ENCODE results near the gene GRK5.

Gene GRK5

GRCh38 chr10:119326167-119326566 lies 118.8 kb downstream of the GRK5 start:
- peaks cover 4% of the 10 kb centered on the region; the same call in 1 of the 2 replicates for H3K36me3 ChIP-seq (ENCODE audit: insufficient read depth, low read length)
- no peak overlapping the region for H3K9ac ChIP-seq (ENCODE audit: low read depth, low read length, poor library complexity, severe bottlenecking)
- TF ChIP-seq EZH2phosphoT487 (IDR thresholded peaks at IDR 0.05; ENCODE audit: borderline replicate concordance): no peak
- TF ChIP-seq, protein P1, sequence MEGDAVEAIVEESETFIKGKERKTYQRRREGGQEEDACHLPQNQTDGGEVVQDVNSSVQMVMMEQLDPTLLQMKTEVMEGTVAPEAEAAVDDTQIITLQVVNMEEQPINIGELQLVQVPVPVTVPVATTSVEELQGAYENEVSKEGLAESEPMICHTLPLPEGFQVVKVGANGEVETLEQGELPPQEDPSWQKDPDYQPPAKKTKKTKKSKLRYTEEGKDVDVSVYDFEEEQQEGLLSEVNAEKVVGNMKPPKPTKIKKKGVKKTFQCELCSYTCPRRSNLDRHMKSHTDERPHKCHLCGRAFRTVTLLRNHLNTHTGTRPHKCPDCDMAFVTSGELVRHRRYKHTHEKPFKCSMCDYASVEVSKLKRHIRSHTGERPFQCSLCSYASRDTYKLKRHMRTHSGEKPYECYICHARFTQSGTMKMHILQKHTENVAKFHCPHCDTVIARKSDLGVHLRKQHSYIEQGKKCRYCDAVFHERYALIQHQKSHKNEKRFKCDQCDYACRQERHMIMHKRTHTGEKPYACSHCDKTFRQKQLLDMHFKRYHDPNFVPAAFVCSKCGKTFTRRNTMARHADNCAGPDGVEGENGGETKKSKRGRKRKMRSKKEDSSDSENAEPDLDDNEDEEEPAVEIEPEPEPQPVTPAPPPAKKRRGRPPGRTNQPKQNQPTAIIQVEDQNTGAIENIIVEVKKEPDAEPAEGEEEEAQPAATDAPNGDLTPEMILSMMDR (conservative IDR thresholded peaks at IDR 0.05; ENCODE audit: low read length): no peak
- peaks cover 3% of the 10 kb centered on the region for H4K20me1 ChIP-seq (ENCODE audit: insufficient read depth, low read length, poor library complexity, severe bottlenecking)
- no peaks in the 10 kb centered on the region for H3K9me3 ChIP-seq (ENCODE audit: insufficient read depth, low read depth, low read length)
- no peaks in the 10 kb centered on the region for H3F3A ChIP-seq (ENCODE audit: low read depth)
- H3K4me2 ChIP-seq (ENCODE audit: low read depth, low read length, poor library complexity, severe bottlenecking): no peak overlapping the region
- no peaks in the 10 kb centered on the region for H3K9me2 ChIP-seq (replicated peaks; ENCODE audit: low read depth, low read length)
- no peaks in the 10 kb centered on the region for H3K27me3 ChIP-seq (ENCODE audit: insufficient read depth, low read length, poor library complexity, severe bottlenecking)
- peaks cover 8% of the 10 kb centered on the region for H3K4me1 ChIP-seq (ENCODE audit: insufficient read depth, low read length, poor library complexity, severe bottlenecking)
- peaks cover 12% of the 10 kb centered on the region for H3K79me2 ChIP-seq (ENCODE audit: insufficient read depth, low read length)
- H3K4me3 ChIP-seq (ENCODE audit: low read length, poor library complexity, severe bottlenecking): no peak overlapping the region
- H2AFZ ChIP-seq (ENCODE audit: low read length): no peak overlapping the region

DNA sequence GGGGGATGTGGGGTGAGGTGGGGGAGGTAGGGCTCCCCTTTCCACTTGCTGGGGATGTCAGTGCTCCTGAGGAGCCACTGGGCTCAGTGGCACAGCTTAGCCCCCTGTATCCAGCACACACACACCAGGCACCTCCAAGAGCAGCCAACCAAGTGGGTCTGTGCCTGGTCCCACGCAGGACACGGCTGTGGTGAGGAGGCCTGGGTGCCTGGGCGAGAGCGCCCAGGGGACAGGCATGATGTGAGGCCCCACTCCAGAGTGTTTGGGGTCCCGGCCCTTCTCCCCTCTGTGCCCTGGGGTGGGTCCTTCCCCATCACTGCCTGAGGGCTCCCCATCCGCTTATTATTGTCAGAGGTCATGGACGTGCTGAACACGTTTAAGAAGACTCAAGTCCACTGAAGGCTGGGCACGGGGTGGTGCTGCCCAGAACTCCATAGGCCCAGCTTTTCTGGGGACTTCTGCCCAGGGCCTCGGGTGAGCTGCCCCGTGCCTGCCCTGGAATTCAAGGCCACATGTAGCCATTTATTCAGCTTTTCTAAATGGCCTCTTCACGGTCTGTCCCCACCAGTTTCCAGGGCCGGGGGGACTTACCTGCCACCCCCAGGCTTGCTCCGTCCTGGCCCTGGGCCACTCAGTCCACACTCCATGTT lies 119.8 kb downstream of the GRK5 start:
- H3K9me3 ChIP-seq (ENCODE audit: insufficient read depth, low read depth, low read length): no peaks in the 10 kb centered on the region
- H3K9ac ChIP-seq (ENCODE audit: low read depth, low read length, poor library complexity, severe bottlenecking): no peak overlapping the region
- no peaks in the 10 kb centered on the region for H3F3A ChIP-seq (ENCODE audit: low read depth)
- H3K36me3 ChIP-seq (ENCODE audit: insufficient read depth, low read length): peaks cover 4% of the 10 kb centered on the region; the same call in 1 of the 2 replicates
- peaks cover 1% of the 10 kb centered on the region for H3K4me1 ChIP-seq (ENCODE audit: insufficient read depth, low read length, poor library complexity, severe bottlenecking)
- no peak overlapping the region for H3K4me2 ChIP-seq (ENCODE audit: low read depth, low read length, poor library complexity, severe bottlenecking)
- H4K20me1 ChIP-seq (ENCODE audit: insufficient read depth, low read length, poor library complexity, severe bottlenecking): peaks cover 3% of the 10 kb centered on the region
- H3K79me2 ChIP-seq (ENCODE audit: insufficient read depth, low read length): peaks cover 7% of the 10 kb centered on the region
- no peaks in the 10 kb centered on the region for H3K9me2 ChIP-seq (replicated peaks; ENCODE audit: low read depth, low read length)
- no peak for TF ChIP-seq EZH2phosphoT487 (IDR thresholded peaks at IDR 0.05; ENCODE audit: borderline replicate concordance)
- TF ChIP-seq, protein P1 (conservative IDR thresholded peaks at IDR 0.05; ENCODE audit: low read length): no peak
- no peak overlapping the region for H3K4me3 ChIP-seq (ENCODE audit: low read length, poor library complexity, severe bottlenecking)
- H2AFZ ChIP-seq (ENCODE audit: low read length): no peak overlapping the region
- no peaks in the 10 kb centered on the region for H3K27me3 ChIP-seq (ENCODE audit: insufficient read depth, low read length, poor library complexity, severe bottlenecking)

- H4K20me1 ChIP-seq (ENCODE audit: insufficient read depth, low read length, poor library complexity, severe bottlenecking): no peaks in the 10 kb centered on the region
Measured at GRCh38 chr10:119328223-119328622, 120.9 kb downstream of the GRK5 start.

More at GRCh38 chr10:119328223-119328622, 120.9 kb downstream of the GRK5 start:
- Histone ChIP-seq H3K27me3 (ENCODE audit: insufficient read depth, low read length, poor library complexity, severe bottlenecking) (no peaks in the 10 kb centered on the region), H3F3A (ENCODE audit: low read depth) (no peaks in the 10 kb centered on the region), H3K4me2 (ENCODE audit: low read depth, low read length, poor library complexity, severe bottlenecking) (no peak overlapping the region), H3K4me1 (ENCODE audit: insufficient read depth, low read length, poor library complexity, severe bottlenecking) (peaks cover 8% of the 10 kb centered on the region), H3K79me2 (ENCODE audit: insufficient read depth, low read length) (peaks cover 7% of the 10 kb centered on the region), H3K4me3 (ENCODE audit: low read length, poor library complexity, severe bottlenecking) (no peak overlapping the region), H2AFZ (ENCODE audit: low read length) (no peak overlapping the region), H3K36me3 (ENCODE audit: insufficient read depth, low read length) (peaks cover 4% of the 10 kb centered on the region; the same call in 1 of the 2 replicates), H3K9ac (ENCODE audit: low read depth, low read length, poor library complexity, severe bottlenecking) (no peak overlapping the region), H3K9me3 (ENCODE audit: insufficient read depth, low read depth, low read length) (no peaks in the 10 kb centered on the region), H3K9me2 (replicated peaks; ENCODE audit: low read depth, low read length) (no peaks in the 10 kb centered on the region)
- TF ChIP-seq, protein P1 (conservative IDR thresholded peaks at IDR 0.05; ENCODE audit: low read length): no peak
- TF ChIP-seq EZH2phosphoT487 (IDR thresholded peaks at IDR 0.05; ENCODE audit: borderline replicate concordance): no peak

All from Loucy (cell line).